AG20443 (cell line): ENCODE data around the gene SRMS.
A peak's percentile ranks its signal among the peaks of the same experiment; 100 is the strongest.
"Not testable (repeated sequence)": the region's sequence is repeated elsewhere in the genome, so short reads cannot be mapped to it uniquely, and the experiment has no call there.

Source experiments
- DNase-seq: peaks from one replicate; pipeline ENCODE4 v3.0.0; 2012; ENCODE audit warnings: low spot score, mixed read lengths

The SRMS gene

GRCh38 chr20:63565021-63565698 is 17.6 kb upstream of the SRMS start:
- no peak for DNase-seq

- no peak for DNase-seq
Observed at GRCh38 chr20:63564036-63564810, 16.7 kb upstream of the SRMS start.

GRCh38 chr20:63563225-63563935 is 15.8 kb upstream of the SRMS start:
- no peak for DNase-seq

- DNase-seq = no peak
Observed at GRCh38 chr20:63562461-63563224, 15.1 kb upstream of the SRMS start.

- no peak for DNase-seq
Observed at GRCh38 chr20:63561624-63562396, 14.3 kb upstream of the SRMS start.

- no peak for DNase-seq
Observed at GRCh38 chr20:63560856-63561609, 13.5 kb upstream of the SRMS start.

- DNase-seq = no peak
Observed at GRCh38 chr20:63560333-63560805, 12.8 kb upstream of the SRMS start.

- not testable (repeated sequence) for DNase-seq
Observed at GRCh38 chr20:63559485-63560332, 12.2 kb upstream of the SRMS start.

- DNase-seq = no peak
Observed at GRCh38 chr20:63558804-63559484, 11.4 kb upstream of the SRMS start.

- DNase-seq = no peak
Observed at GRCh38 chr20:63557481-63557891, 9.9 kb upstream of the SRMS start.

GRCh38 chr20:63556873-63557478 is 9.4 kb upstream of the SRMS start:
- no peak for DNase-seq

- no peak for DNase-seq
Observed at GRCh38 chr20:63555661-63556381, 8.3 kb upstream of the SRMS start.

GRCh38 chr20:63554361-63555278 is 7.1 kb upstream of the SRMS start:
- DNase-seq = no peak

GRCh38 chr20:63553933-63554290 is 6.4 kb upstream of the SRMS start, which contains the start of gene FNDC11:
TSS of gene FNDC11 (plus strand) at chr20:63554159. CDS start at chr20:63555664, 1,505 bp downstream.
- peak; percentile 52 for DNase-seq

- DNase-seq = peak; percentile 92
Observed at GRCh38 chr20:63553251-63553932, 5.8 kb upstream of the SRMS start.
